Measurements from ENCODE around the gene SFXN5.
"Not testable (repeated sequence)": the region's sequence is repeated elsewhere in the genome, so short reads cannot be mapped to it uniquely, and the experiment has no call there.

SFXN5 gene

DNA sequence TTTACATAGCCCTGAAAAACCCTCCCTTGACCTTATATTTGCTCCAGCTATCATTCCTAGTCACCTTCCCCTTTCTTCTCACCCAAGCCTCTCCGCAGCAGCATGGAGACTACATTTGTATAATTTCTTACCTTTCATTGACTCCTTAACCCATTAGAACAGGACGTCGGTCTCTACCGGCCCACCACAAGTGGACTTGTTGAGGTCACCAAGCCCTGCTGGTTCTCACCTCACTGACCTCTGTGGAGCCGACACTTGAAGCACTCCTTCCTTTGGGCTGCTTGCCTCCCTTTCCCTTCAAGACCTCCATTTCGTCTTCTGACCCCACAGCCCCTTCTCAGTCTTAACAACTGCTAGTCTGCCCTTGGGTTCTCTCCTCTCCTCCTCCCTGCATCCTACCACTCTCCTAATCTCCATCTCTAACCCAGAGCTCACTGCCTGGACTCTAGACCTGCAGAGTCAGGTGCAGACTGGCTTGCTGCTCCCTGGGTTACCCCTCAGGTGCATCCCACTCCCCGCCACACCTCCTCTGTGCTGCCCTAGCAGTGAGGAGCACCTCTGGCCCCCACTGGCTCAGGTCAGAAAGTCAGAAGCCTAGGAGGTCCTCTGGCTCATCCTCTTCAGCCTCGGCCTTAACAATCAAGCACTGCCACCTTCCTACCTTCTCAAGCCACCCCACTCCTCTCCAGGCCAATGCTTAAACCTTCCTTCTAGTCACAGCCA lies 5.3 kb upstream of the SFXN5 start:
- DNase-seq, result no peak

DNA sequence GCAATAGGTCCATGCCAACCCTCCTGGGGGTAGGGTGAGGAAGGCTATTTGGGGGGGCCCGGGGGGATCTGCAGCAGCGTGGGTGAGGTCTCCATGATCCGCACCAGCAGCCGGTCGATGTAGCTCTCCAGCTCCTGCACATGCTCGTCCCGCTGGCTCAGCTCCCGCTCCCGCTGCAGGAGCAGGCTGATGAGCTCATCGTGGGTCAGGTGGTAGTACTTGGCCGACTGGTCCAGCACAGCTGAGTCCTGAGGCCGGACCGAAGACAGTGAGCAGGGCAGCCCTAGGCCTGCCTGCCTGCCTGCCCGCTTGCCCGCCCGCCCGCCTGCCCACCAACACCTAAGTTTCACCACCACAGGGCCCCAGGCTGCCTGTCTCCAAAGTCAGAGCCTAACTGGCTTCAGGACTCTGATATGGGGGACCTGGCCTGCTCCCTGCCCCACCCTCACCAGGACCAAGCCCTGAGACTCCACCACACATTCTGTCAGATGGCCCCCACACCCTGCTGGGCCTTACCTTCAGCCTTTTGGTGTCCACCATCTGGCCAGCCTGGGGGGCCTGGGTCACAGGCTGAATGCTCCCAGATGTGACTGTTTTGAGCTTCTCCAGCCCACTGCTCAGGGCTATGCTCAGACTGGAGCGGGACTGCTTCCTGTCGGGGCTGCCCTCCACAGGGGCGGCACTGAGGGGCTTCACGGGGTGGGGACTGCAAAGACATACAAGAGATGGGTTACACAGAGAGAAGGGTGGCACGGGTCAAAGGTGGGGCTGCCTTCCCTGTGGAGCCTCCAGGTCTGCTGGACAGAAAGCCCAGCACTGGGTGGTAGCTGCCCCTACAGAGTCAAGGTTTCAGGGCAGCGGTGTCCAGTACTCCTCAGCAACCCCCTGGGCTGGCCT lies 4.2 kb upstream of the SFXN5 start:
- no peak for DNase-seq

DNA sequence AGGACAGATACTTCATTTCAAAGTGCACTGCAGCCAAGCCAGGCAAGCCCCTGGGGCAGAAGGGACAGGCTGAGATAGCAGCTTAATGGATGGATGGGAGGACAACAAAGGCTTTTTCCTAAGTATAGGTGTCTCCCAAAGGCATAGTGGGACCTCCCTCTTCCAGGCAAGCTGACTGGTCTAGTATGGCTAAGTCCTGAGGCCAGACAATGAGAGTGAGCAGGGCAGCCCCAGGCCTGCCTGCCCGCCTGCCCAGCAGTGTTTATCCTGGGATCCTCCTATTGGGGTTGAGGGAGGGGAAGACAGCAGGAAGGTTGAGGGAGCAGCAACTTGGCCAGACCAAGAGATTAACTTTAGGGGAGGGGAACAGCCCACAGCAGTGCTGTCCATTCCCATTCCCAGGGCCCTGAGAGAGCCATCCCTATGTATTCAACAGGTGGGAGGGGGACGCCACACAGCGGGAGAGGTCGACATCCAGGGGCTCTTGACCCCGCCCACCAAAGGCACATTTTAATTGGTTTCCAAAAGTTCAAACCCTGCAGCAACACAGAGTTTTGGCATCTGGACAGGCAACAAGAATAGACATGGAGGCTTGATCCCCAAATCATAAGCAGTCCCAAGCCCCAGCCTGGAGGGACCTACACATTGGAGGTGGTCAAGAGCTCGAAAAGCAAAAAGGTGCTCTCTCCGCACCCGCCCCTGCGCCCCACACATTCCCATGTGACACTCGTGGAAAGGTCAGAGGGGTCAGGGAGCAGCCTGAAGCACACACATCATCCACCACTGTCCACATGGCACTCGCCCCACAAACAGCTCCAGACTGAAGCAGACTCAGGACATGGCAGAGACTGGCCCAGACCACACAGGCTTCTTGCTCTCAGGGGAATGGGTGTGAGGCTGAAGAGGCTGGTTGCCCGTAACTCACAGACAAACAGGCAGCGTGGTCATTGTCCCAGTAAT lies 2.9 kb upstream of the SFXN5 start:
- DNase-seq, result no peak

DNA sequence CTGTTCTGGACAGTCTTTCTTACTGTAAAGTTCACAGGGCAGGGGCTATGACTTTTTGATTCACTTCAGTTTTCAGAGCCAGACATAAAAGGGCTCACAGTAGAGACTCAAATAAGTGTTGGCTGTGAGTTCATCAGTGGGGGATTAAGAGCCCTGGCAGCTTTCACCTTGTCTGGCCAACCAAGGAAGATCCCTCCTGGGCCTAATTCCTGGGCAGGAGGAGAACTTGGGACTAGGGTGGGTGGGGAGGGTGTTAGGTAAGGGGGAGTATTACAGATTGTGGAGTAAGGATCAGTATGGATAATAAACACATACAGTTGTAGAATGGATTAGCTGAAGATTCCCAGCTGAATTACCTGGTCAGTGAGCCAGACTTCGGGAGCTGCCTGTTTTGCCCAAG lies 904 bp upstream of the SFXN5 start:
- no peak for DNase-seq

DNA sequence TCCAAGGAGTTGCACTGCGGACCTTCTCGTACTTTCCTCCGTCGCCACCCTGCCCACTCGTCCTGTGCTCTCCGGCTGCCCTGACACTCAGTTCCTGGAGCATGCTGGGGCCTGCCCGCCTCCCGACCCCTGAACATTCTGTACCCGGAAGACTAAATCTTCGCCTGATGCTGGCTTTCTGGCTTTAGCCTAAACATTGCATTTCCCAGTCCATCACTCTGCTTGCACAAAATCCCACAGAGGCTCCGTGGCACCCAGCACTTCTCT lies 550 bp upstream of the SFXN5 start:
- DNase-seq, result peak; percentile 12

DNA sequence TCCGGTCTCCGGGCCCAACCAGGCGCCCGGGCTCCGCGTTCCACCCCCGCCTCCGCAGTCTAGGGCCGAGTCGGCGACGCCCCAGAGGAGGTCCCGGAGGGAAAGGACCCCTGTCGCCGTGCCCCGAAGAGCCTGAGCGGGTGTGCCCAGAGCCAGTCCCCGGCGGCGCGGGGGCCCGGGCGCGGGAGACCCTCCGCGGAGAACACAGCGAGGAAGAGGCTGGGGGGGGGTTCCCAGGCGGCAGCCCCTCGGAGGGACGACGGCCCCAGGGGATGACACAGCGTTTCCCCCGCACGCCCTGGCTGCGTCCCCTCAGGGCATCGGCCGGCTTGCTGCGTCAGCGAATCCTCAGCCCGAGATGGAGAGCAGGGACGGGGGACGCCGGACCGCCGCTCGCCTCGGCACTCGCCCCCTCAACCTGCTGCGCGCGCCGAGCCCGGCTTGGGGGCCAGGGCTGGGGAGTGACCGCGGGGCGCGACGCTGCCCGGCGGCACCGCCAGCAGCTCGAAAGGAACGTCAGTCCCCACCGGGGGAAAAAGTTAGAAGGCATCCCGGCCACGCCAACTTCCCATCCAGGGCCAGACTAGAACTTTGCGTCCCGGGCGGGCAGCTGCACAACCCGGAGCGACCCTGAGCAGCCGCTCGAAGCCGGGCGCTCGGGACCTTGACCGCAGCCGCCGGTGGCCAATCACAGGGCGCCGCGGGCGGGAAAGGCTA lies 711 bp downstream of the SFXN5 start:
- peak; percentile 35 for DNase-seq

DNA sequence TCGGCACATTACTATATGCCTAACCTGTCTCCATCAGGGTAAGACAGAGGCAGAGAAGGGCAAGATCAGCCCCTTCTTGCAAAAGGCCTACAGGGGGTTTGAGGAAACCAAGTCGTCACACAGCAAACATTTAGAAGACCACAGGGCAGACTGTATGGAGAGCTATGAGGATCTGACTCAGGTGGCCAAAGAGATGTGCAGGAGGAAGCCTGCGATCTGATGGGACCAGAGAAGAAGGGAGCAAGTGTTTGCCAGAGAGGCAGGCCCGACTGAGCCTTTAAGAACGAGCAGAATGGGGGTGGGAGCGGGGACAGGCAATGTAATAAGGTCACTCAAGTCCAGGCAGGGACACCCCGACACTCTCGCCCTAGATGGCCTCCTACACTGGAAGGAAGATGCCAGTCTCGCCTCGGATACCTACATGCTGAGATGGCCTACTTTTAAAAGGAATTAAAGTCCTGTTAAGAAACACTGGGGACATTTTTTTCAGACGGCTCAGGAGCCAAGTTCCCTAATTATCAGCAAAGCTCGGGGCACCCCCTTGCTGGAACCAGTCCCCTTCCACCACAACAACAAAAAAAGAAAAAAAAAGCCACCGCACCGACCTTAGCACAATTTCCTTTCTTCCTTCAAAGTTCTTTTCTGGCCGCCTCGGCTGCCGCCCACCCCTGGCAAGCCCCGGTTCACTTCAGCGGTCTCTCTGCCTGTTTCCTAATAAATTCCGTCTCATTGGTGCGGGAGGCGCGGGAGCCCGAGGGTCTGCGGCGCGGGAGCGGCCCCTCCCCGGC lies 1.5 kb downstream of the SFXN5 start:
- no peak for DNase-seq

DNA sequence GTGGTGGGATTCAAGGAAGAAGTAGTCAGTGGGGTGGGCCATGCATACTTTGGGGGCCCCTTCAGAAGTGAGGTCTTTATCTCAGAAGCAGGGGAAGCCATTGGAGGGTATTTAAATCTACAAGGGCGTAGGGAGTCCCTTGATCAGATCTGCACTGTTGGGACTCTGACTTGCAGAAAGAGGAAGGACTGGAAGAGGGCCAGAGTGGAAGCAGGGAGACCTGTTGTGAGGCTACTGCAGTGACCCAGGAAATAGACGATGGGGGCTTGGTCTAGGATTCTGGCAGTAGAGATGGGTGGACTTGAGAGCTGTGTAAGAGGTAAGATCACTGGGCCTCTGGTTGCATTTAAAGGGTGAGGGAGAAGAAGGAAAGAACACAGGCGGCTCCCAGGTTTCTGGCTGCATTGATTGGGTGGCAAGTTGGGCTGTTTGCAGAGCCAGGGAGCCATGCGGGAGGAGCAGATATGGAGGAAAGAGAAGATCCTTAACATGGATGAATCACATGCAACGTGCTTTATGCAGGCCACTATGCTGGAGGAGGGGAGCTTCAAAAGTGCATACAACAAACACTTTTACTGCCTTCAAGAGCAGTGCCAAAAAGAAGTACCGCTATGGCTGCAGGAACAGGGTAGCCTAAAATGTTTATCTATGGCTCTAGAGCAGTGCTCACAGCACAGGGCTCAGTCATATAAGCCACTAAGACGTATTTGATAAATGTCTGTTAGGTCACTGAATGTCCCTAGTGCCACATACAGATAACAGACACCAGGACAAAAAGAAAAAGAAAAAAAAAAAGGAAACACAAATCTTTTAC lies 2.3 kb downstream of the SFXN5 start:
- no peak for DNase-seq

DNA sequence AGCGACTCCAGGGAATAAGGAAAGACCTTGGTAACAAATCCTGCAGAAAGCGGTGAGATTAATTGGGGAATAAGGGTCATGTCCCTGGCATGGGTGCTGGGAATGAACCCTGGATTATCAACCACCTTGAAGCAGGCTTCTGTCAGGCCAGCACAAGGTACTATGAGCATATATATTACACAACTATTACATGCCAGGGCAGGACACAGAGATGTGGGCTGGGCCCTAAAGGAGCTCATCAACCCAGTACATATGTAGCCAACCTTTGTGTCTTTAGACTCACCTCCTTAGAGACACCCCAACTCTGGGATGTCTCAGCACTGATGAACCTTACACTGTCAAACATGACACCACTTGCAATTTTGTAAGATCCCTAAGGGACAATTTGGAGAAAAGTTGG lies 3.4 kb downstream of the SFXN5 start:
- DNase-seq, result no peak

DNA sequence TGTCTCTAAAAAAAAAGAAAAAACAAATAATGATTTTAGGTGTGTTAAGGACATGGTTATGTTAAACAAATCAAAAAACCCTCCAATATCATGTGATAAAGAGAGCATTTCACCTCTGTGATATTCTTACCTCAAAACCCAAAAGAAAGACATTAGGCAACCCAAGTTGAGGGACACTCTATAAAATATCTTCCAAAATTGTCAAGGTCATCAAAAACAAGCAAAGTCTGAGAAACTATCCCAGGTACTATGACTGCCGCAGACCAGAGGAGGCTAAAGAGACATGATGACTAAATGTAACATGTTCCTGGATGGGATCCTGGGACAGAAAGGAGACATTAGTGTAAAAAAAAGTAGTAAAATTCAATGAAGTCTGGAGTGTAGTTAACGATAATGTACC lies 4.5 kb downstream of the SFXN5 start:
- DNase-seq, result no peak

DNA sequence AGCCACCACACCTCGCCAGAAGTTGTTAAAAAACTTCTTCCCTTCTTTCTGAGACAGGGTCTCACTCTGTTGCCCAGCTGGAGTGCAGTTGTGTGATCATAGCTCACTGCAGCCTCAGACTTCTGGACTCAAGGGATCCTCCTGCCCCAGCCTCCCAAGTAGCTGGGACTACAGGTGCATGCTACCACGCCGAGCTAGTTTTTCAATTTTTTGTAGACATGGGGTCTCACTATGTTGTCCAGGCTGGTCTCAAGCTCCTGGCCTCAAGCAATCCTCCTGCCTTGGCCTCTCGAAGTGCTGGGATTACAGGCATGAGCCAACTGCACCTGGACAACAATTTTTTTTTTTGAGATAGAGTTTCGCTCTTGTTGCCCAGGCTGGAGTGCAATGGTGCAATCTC lies 6.4 kb downstream of the SFXN5 start:
- DNase-seq, result not testable (repeated sequence)

DNA sequence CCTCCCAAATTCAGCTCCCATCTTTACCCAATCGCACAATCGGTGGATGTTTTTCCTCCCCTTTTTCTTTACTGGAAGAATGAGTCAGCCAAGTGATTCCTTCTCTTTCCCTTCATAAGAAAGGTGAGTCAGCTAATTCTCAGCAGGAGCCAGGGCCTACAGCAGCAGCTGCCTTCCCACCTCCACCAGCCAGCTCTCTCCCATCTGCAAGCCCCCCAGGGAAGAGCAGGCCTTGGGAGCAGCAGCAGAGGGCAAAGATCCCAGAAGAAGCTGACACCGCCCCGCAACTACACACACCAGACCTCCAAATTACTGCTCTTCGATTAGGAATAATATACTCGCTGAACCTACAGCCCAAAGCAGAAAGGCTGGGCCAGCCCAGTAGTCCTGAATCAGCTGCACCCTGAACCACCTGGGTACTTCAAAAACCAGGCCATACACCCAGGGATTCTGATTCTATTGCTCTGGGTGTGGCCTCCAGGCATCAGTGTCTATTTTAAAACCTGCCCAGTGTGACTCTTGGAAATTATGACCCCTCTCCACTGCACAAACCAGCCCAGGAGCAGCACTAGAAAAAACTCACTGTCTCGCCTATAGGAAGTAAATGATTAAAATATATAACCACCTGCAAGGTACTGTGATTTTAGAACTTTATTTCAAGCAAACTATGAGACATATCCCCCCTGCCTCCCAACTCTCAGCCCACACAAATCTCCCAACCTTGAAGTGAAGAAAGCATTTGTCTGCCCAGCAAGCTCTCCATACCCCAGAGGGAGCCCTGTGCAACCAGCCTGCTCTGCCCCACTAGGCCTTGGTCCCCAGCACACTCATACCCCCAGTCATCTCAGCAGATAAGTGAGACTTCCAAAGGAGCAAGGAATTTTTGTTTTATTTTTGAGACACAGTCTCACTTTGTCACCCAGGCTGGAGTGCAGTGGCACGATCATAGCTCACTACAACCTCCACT lies 7.3 kb downstream of the SFXN5 start:
- DNase-seq, result no peak

DNA sequence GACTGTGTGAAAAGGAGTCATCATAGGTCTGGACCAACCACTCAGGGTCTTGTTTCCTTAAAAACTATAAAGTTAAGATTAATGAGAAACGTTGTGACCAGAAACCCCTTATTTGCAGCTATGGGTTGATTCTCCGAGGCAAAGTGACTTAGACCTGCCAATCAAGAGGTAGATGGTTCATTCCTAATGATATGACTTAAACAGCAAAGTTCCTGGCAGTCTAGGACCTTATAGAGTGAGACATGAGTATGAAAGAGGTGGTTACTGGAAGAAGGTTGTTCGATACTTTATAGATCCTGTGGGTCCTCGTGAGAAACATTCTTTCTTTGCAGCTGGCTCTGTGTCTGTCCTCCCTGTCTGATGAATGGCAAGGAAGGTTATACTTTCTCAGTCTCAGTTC lies 8.0 kb downstream of the SFXN5 start:
- DNase-seq, result no peak

DNA sequence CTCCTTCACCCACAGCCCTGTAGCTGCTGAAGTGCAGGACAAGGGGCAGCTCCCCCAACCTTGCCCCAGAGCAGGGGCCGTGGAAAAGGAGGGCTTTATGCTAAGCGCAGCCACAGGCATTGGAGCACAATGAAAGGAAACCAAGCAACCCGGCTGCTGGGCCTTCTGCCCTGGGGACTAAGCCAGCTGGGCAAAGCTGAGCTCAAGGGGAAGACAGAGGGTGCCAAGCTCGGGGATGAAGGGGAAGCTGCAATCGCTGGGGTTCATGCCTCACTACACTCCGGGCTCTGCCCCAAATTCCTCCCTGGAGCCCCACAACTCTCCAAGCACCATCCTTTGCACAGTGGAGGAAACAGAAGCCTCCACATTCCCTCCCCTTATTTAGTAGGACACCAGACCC lies 12.4 kb downstream of the SFXN5 start:
- no peak for DNase-seq

DNA sequence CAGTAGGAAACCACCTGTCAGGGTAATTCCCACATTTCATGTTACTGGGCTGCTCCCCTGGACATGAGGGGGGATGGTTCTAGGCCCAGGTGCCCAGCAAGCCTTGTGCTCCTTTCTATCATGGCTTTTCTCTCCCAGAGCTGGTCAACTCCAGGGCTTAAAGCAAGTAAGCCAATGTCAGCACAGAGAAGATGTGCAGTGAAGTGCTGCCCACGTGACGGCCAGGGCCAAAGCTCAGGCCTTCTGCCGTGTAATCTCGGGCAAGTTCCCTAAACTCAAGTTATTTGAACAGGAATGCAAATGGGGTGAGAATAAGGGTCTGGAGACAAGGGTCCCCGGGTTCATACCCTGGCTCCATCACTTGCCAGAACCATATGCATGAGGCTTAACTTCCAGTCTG lies 16.5 kb downstream of the SFXN5 start:
- no peak for DNase-seq

DNA sequence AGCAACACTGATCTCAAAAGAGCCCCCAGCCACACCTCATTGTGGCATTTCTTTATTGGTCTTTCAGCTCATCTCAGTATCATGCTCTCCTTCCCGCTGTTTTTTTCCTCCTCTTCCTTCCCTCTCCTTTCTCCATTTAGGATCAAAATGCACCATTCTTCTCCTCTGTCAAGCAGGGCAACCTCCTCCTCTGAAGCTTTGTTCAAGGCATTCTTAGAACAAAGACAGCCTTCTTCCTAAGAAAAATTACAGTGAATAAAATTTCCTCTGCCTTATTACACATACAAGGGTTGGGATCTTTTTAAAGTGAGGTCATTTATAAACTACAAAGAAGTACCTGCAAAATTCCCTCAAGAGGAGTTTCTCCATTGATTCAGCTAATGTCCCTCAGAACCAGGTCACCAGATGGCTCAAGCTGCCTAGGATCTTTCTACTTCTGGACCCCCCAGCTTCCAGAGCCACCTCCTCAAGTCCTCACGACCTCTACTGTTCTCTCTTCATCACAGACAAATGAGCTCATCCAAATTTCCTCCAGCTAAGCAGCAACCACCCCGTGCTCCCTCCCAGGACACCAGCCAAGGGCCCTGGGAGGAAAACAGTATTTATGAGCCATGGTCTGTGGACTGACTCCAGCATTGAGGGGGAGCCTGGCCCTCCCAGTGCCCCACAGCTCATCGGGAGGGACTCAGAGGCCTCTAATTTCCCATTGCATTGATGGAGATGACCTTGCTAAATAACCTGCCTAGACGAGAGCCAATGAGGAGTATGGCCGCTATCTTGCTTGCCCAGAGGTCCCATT lies 18.0 kb downstream of the SFXN5 start:
- DNase-seq, result no peak

DNA sequence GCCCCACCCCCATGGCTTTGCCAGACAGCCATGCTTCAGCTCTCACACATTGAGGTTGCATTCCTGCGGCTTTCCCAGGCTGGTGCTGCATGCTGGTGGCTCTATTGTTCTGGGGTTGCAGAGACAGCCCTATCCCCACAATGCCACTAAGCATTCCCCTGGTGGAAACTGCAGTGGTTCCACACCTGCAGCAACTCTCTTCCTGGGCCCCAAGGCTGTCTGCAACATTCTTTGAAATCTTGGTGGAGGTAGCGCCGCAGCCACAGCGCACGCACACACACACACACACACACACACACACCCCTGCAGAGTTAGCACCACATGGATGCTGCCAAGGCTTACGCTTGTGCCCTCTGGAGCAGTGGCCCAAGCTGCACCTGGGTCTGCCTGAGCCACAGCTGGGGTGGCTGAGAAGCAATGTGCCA lies 21.4 kb downstream of the SFXN5 start:
- no peak for DNase-seq

DNA sequence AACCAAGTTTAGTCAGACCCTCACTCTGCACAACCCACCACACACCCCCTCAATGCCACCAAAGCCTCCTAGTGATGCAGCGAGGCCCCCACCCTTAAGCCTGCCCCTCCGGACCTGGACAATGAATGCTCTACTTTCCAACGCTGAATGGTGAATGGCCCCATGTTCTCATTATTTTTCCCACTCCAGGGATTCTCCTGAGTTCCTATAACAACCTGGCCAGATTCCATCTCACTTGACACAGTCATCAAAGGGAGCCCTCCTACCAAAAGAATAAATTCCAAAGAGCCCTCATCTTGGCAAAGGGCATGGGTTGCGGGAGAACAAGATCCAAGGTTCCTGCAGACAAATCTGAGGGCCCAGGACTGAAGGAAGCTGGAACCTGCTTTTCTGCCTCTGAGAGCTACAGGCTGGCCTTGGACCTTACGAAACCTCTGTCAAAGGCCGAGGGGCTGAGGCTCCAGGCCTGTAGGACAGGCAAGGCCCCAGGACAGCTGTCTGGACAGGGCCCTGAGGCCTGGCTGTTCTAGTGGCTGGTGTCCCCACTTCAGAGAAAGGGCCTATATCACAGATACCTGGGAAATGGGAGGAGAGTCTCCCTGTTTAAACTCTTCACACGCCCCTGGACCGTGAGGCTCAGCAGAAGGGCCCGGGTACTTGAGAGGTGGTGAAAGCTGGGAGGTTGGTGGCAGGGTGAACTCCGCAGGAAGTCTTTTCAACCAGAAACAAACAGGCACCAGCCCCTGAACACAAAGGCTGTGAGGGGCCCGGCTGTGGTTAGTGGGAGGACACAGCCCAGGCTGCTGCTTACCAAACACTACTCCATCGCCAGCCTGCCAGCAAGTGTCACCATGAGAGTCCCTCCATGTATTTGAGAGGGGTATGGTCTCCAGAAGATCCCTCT lies 27.3 kb downstream of the SFXN5 start:
- no peak for DNase-seq
